Right lobe of liver (tissue), 4 donors: ENCODE data around the gene ATRIP.

Experiments
- POLR2A ChIP-seq: fragments of 450-650 bp; IDR thresholded peaks from one replicate; pipeline ENCODE4 v1.6.1; 2017; ENCODE audit warnings: antibody characterized with exemption, mild to moderate bottlenecking
- TF ChIP-seq, protein P1 (sequence below), 4 donors: fragments of 200-600 bp in 3 of 4; fragments of 450-650 bp in 1 of 4; IDR thresholded peaks; one replicate each; pipeline versions ENCODE4 v1.5.1 to v1.8.0; 2016 to 2022; ENCODE audit warnings: antibody characterized with exemption in 4 of 4, mild to moderate bottlenecking in 2 of 4
- donor health status: DM: no; HTN: no; CAD: no.
- donor health status: DM: no; HTN: no; CAD: no.
- donor health status: DM: no; HTN: yes; CAD: no.

DNA sequence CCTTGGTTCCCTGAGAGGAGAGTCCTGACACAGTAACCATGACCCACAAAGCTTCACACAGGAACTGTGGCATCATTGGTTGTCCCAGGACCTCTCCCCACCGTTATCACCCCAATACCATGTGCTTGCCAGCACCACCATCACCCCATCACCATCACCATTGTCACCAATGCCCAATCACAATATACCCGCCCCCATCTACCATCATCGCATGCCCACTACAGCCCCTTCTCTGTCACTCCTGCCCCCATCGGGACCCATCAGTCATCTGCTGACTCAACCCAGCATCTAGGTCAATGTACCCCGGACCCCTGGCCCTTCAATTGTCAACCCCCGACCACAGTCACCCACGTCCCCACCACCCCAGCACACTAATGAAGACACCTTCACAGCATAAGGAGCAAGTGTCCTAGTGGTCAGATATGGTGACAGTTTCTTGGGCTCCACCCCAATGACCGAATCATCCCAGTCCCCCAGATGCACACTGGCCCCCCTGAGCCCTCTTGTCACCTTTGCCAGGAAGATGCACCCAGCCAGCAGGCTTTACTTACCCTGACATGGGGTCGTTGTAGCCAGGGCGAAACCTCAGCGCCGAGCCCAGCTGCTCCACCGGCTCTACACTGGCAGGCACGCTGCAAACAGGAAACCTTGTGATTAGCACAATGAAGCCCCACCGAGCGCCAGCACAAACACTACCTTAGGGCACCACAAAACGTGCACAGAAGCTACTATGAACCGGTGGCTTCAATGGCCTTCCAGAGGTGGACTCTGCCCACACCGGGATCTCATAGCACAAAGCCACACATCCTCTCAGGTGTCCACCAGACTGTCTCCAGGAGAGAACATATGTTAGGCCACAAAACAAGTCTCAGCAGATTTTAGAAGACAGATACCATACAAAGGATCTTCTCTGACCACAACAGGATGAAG, 32.4 kb downstream of the ATRIP start:
- TF ChIP-seq, protein P1, sequence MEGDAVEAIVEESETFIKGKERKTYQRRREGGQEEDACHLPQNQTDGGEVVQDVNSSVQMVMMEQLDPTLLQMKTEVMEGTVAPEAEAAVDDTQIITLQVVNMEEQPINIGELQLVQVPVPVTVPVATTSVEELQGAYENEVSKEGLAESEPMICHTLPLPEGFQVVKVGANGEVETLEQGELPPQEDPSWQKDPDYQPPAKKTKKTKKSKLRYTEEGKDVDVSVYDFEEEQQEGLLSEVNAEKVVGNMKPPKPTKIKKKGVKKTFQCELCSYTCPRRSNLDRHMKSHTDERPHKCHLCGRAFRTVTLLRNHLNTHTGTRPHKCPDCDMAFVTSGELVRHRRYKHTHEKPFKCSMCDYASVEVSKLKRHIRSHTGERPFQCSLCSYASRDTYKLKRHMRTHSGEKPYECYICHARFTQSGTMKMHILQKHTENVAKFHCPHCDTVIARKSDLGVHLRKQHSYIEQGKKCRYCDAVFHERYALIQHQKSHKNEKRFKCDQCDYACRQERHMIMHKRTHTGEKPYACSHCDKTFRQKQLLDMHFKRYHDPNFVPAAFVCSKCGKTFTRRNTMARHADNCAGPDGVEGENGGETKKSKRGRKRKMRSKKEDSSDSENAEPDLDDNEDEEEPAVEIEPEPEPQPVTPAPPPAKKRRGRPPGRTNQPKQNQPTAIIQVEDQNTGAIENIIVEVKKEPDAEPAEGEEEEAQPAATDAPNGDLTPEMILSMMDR (IDR thresholded peaks at IDR 0.05): no peak
- no peak for TF ChIP-seq POLR2A
